HG03025 (cell line): ENCODE data around the gene GPR83.
"Not testable (repeated sequence)": the region's sequence is repeated elsewhere in the genome, so short reads cannot be mapped to it uniquely, and the experiment has no call there.

Experiments
- ATAC-seq: cut with Tn5 transposase; IDR thresholded peaks from one replicate; pipeline ENCODE4 v1.9.1; 2021; ENCODE audit warnings: mild to moderate bottlenecking, moderate library complexity; ENCODE audit not compliant: unreplicated experiment, low FRiP score

Gene GPR83

GRCh38 chr11:94400839-94401772 is at the start of gene GPR83:
Gene GPR83 (minus strand): TSS chr11:94401419. CDS start chr11:94401247, 172 bp downstream.
- no peak for ATAC-seq

DNA sequence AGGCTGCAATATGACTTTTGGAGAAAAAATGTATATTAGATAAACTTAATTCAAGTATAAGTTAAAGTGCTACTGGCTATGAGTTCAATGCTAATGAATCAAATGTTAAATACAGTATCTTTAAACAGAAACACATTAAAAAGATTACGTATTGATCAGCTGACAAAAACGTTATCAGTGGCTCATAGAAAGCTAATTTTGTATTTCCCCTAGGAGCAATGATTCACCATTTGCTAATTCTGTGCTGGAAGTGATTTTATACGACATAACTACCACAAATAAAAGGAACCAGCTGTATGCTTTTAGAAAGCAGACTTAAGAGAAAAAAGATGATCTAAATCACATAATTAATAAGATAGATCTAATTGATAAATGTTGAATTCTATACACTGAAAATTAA is 48.8 kb upstream of the GPR83 start:
- ATAC-seq, result no peak

DNA sequence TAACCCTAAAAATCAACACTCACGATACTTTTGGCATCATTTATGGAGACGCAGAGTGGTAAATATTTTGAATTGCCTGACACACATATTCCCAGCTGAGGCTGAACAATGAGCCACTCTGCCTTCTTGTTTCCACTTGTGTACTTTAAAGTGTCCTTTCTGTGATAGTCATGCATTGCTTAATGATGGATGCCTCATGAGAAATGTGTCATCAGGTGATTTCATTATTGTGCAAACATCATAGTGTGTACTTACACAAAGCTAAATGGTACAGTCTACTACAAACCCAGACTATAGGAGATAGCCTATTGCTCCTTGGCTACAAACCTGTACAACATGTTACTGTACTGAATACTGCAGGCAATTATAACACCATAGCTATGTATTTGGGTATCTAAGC is 48.2 kb upstream of the GPR83 start:
- no peak for ATAC-seq

- no peak for ATAC-seq
Measured at GRCh38 chr11:94449029-94449428, 47.8 kb upstream of the GPR83 start.

DNA sequence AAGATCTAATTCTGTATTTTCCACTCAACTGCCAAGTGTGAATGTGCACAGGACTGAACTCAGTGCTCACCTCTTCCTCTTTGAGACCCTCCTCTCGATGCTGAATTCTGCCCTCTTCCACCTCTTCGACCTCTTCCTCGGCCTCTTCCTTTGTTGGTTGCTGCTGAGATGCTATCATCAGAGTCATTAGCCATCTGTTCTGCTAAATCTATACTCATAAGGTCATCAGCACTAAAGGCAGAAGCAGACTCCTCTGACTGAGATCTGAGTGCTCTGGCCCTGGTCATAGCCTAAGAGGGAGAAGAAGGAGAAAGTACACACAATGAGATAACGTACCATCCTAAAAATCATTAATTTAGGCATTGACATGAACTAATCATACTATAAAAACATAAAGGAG is 45.9 kb upstream of the GPR83 start:
- ATAC-seq, result no peak

- no peak for ATAC-seq
Measured at GRCh38 chr11:94445641-94446040, 44.4 kb upstream of the GPR83 start.

GRCh38 chr11:94433049-94433448 is 31.8 kb upstream of the GPR83 start:
- ATAC-seq, result no peak

- ATAC-seq, result no peak
Measured at GRCh38 chr11:94424662-94425061, 23.4 kb upstream of the GPR83 start.

DNA sequence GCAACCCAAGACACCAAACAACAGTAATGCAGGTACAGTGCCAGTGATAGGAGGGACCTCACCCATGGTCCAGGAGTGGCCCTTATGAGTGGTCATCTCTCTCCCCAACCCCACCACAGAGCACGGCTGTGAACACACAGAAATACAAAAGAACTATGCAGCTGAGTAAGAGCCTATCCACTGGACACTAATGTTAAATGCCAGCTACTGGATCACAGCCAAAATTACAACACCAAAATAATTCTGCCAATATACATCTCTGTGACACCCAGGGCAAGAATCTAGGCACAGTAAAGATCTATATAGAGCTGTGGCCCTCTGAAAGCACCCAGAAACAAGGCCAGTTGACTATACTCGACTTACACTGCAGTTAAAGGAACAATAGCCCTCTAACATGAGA is 22.8 kb upstream of the GPR83 start:
- no peak for ATAC-seq

- no peak for ATAC-seq
Measured at GRCh38 chr11:94423507-94423906, 22.3 kb upstream of the GPR83 start.

DNA sequence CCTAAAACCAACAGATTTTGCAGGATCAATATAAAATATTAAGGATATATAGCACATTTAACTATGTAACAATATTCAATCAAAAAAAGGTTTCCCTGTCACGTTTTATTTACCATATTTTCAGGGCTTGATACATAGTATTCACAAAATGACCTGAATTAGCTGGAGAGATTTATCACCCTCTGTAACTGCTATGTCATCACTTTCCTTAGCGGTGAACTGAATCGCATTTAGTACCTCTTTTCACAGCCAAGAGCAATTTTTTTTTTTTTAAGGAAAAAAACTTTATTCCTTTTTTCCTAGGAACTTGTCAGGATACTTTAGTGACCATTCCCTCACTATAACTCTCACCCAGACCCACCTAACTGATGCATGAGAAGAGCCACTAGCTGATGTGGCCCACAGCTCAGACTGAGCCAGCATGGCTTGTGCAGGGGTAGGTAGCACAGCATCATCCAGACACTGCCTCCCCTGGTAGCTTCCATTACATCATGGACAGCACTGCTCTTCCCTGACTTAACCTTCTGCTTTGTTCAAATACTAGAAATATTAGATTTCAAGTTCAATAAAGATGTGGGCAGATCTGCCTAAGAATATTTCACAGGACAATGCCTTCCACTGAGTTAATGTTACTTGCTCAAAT is 17.0 kb upstream of the GPR83 start:
- ATAC-seq, result no peak

DNA sequence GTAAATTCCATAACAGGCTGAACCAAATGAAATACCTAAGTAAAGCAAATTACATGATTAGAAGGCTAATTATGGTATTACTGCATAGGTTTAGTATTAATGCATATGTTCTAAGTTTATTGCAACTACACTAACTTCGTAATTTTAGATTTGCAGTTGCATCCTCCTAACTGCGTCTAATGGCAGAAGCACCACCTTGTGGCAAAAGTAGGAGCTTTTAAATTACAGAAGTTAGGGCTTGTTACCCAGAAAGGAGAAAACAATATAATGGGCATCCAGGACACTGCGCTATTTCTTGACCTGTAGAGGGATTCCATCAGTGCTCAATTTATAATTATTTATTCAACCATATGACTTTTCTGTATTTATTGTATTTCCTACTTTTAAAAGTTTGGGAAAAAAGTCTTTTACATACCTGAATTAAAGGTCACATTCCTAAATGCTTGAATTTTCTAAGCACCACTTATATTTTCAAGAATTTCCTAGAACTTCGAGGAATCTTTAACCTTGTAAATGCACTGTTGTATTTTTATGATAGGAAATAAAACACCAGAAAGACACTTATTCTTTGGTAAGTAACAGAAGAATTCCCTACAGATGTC is 16.3 kb upstream of the GPR83 start:
- no peak for ATAC-seq

DNA sequence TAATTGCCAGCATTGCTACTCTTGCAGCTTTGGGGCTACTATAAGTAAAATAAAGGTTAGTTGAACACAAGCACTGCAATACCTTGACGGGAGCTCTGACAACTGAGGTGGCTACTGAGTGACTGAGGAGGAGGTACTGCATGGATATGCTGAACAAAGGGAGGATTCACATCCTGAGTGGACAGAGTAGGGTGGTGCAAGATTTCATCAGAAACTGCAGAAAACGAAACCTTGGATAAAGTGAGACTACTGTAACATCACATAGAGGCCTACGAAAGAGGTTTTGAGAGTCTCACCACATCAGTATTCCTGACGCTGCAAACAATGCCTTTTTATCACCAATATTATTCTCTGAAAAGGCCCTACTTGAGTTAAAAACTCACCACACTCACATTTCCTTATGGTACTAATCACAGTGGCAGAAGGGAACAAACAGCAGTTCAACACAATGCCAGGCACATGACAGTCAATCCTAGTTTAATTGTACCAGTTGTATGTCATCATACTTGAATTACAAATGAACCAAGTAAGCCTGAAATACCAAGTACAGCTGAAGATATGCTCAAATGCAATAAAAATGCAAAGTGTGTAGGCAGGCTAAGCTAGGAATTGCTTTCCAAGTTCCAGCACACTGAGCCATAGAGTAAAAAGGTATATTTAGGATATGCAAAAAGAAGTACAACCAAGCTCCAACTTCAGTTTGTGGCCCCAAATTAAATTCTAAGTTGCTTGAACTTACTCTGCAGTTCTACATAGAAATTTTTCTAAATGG is 4.0 kb upstream of the GPR83 start:
- ATAC-seq, result no peak

GRCh38 chr11:94402355-94402754 is 1.1 kb upstream of the GPR83 start:
- no peak for ATAC-seq

DNA sequence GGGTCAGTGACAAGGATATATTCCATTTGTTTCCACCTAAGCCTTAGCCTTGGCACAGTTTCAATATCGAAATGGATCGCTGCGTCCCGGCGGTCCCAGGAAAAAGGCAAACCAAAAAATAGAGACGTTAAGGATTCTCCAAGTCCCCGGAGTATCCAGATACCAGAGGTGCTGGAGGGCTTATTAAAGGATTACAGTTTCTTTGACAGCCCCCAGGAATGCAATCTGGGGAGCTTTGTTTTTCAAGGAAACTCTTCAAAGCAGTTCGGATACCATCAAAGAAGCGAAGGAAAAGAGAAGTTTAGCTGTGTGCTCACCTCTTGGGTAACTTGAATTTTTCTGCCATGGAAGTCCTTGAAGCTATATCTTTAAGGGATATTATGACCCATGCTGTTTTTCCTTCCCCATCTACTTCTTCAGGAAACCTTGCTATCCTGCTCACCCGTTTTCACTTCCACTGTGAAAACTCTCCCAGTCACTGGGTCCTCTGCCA is 600 bp upstream of the GPR83 start:
- no peak for ATAC-seq

- no peak for ATAC-seq
Measured at GRCh38 chr11:94400457-94400838, 771 bp downstream of the GPR83 start.

GRCh38 chr11:94400050-94400449 is 1.2 kb downstream of the GPR83 start:
- no peak for ATAC-seq

DNA sequence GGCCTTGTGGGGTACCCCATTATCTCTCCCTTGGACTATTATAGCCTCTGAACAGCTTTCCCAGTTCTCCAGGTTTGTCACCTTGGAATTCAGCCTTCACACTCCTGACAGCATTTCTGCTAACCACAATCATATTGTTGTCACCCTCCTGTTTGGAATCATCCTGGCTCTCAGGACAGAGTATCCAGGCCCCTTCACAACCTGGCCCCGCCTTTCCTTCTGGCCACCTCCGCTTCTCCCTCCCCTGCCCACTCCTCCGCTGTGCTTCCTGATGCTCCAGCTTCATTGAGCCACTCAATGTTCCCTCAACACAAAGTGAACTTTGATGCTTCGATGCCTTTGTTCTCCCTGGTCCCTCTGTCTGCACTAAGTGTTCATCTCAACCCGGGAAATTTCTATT is 3.1 kb downstream of the GPR83 start:
- ATAC-seq, result no peak

GRCh38 chr11:94396282-94396681 is 4.9 kb downstream of the GPR83 start:
- ATAC-seq, result no peak

- ATAC-seq, result not testable (repeated sequence)
Measured at GRCh38 chr11:94391937-94392336, 9.3 kb downstream of the GPR83 start.

DNA sequence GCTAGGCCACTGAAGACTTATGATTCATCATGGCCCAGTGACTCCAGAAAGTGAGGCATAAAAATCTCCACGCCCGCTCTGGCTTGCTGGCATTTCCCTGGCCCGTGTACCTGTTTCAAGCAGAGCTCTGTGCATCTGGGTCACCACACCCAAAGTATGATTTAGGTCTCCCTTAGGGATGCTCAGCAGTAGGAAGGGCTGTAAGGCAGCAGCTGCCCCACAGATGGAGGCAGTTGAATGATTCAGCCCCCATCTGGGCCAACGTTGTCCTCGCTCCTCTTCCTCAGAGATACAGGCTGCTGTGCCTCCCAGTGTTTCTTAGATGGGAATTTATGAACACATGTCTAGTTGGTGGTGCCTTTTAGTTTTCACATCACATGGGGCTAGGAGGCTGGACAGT is 21.6 kb downstream of the GPR83 start:
- ATAC-seq, result no peak
